Neural cell (in vitro differentiated cells): Measurements from ENCODE around the gene MPC1L. TPM values are rescaled to one million over a fixed set of nuclear protein-coding genes. Genes with fewer than 3 reads are reported as not detected.

ENCODE experiments used
- H2AFZ ChIP-seq: fragments of 200-600, 300-800 bp; sonication (generic), shearing (Covaris generic); 2 replicates; pipeline ENCODE4 v1.6.0; 2014; ENCODE audit warnings: low read depth, mild to moderate bottlenecking, antibody characterized with exemption, low read length, moderate library complexity
- H3F3A ChIP-seq: fragments of 200-600 bp; shearing (Covaris generic); 2 replicates; pipeline ENCODE4 v1.6.1; 2016; ENCODE audit warnings: mild to moderate bottlenecking, moderate library complexity, mixed read lengths, antibody characterized with exemption, low read length; ENCODE audit not compliant: insufficient read depth, poor library complexity, severe bottlenecking
- H3K27ac ChIP-seq: fragments of 200-600, 300-800 bp; sonication (generic), shearing (Covaris generic); 2 replicates; pipeline ENCODE4 v1.5.1; 2014; ENCODE audit warnings: mild to moderate bottlenecking, low read length, moderate library complexity
- H3K27me3 ChIP-seq: fragments of 300-800, 200-600 bp; sonication (generic), shearing (Covaris generic); 2 replicates; pipeline ENCODE4 v1.6.0; 2014; ENCODE audit warnings: mild to moderate bottlenecking, low read depth, low read length, moderate library complexity; ENCODE audit not compliant: insufficient read depth
- H3K36me3 ChIP-seq: fragments of 300-800, 200-600 bp; sonication (generic), shearing (Covaris generic); 2 replicates; pipeline ENCODE4 v1.5.1; 2014; ENCODE audit warnings: mild to moderate bottlenecking, antibody characterized with exemption, low read length, moderate library complexity; ENCODE audit not compliant: insufficient read depth
- H3K4me2 ChIP-seq: fragments of 300-800, 200-600 bp; sonication (generic), shearing (Covaris generic); 2 replicates; pipeline ENCODE4 v1.6.0; 2014; ENCODE audit warnings: mild to moderate bottlenecking, low read length
- H3K4me3 ChIP-seq: fragments of 300-800, 200-600 bp; sonication (generic), shearing (Covaris generic); 2 replicates; pipeline ENCODE4 v1.5.1; 2014; ENCODE audit warnings: mild to moderate bottlenecking, low read length, moderate library complexity
- H3K79me2 ChIP-seq: fragments of 200-600 bp; shearing (Covaris generic); replicated peaks from 2 replicates; pipeline ENCODE4 v1.6.0; 2014; ENCODE audit warnings: mild to moderate bottlenecking, low read length, moderate library complexity; ENCODE audit not compliant: insufficient read depth
- H3K9ac ChIP-seq: fragments of 300-800, 200-600 bp; sonication (generic), shearing (Covaris generic); 2 replicates; pipeline ENCODE4 v1.6.1; 2016; ENCODE audit warnings: mild to moderate bottlenecking, low read length, mixed read lengths
- H3K9me2 ChIP-seq: fragments of 200-600 bp; shearing (Covaris generic); 2 replicates; pipeline ENCODE4 v1.6.1; 2016; ENCODE audit warnings: mild to moderate bottlenecking, low read length, mixed read lengths; ENCODE audit not compliant: insufficient read depth
- H3K9me3 ChIP-seq: fragments of 200-600, 300-800 bp; sonication (generic), shearing (Covaris generic); 2 replicates; pipeline ENCODE4 v1.6.1; 2016; ENCODE audit warnings: mild to moderate bottlenecking, mixed run types, low read length, moderate library complexity, mixed read lengths
- H4K20me1 ChIP-seq: fragments of 200-600 bp; shearing (Covaris generic); 2 replicates; pipeline ENCODE4 v1.6.1; 2016; ENCODE audit warnings: mild to moderate bottlenecking, mixed run types; ENCODE audit not compliant: insufficient read depth
- EP300 ChIP-seq: fragments of 450-650 bp; conservative IDR thresholded peaks from 2 replicates; pipeline ENCODE4 v1.6.1; 2014; ENCODE audit warnings: antibody characterized with exemption, mild to moderate bottlenecking, moderate library complexity; ENCODE audit not compliant: poor library complexity, severe bottlenecking
- EZH2 ChIP-seq: fragments of 200-600, 300-800 bp; shearing (Covaris generic), sonication (generic); IDR thresholded peaks from 2 replicates; pipeline ENCODE4 v1.6.1; 2014; ENCODE audit warnings: antibody characterized with exemption, low read length, borderline replicate concordance, mild to moderate bottlenecking; ENCODE audit not compliant: insufficient read depth, poor library complexity, severe bottlenecking
- MXI1 ChIP-seq: fragments of 450-650 bp; conservative IDR thresholded peaks from 2 replicates; pipeline ENCODE4 v1.6.1; 2014; ENCODE audit warnings: antibody characterized with exemption, mild to moderate bottlenecking; ENCODE audit not compliant: poor library complexity, severe bottlenecking
- POLR2AphosphoS5 ChIP-seq: IDR thresholded peaks from 2 replicates; pipeline ENCODE4 v1.6.1; 2012
- RAD21 ChIP-seq: fragments of 450-650 bp; conservative IDR thresholded peaks from 2 replicates; pipeline ENCODE4 v1.6.1; 2014; ENCODE audit warnings: antibody characterized with exemption, mild to moderate bottlenecking, moderate library complexity
- SMC3 ChIP-seq: fragments of 450-650 bp; conservative IDR thresholded peaks from 2 replicates; pipeline ENCODE4 v1.6.1; 2014; ENCODE audit warnings: antibody characterized with exemption, mild to moderate bottlenecking, moderate library complexity; ENCODE audit not compliant: poor library complexity
- TAF1 ChIP-seq: IDR thresholded peaks from 2 replicates; pipeline ENCODE4 v1.6.1; 2012; ENCODE audit warnings: low read depth
- polyA plus RNA-seq: library from polyadenylated mRNA; depleted of rRNA; stranded (reverse); fragments of >200 nt; gene quantifications from 2 replicates; pipeline ENCODE4 v1.2.3, GENCODE V29; 2014
- TF ChIP-seq, protein P1 (sequence below): IDR thresholded peaks from 2 replicates; pipeline ENCODE4 v1.6.1; 2012; ENCODE audit warnings: borderline replicate concordance
- TF ChIP-seq, protein P2 (sequence below): fragments of 450-650 bp; IDR thresholded peaks from 2 replicates; pipeline ENCODE4 v1.5.1; 2014; ENCODE audit warnings: antibody characterized with exemption, mild to moderate bottlenecking, moderate library complexity; ENCODE audit not compliant: poor library complexity, severe bottlenecking

MPC1L gene
- polyA plus RNA-seq, 1 donor from 2014 or later, result not detected

GRCh38 chrX:40653535-40653934 is 30.3 kb downstream of the MPC1L start:
- Histone ChIP-seq H3F3A (no peaks in the 10 kb centered on the region), H3K4me3 (no peak overlapping the region), H3K4me2 (no peak overlapping the region), H2AFZ (no peak overlapping the region), H3K9me3 (no peaks in the 10 kb centered on the region), H3K36me3 (no peaks in the 10 kb centered on the region), H4K20me1 (no peaks in the 10 kb centered on the region), H3K9ac (no peak overlapping the region), H3K27me3 (no peaks in the 10 kb centered on the region), H3K9me2 (no peaks in the 10 kb centered on the region), H3K79me2 (no peaks in the 10 kb centered on the region), H3K27ac (no peak overlapping the region)
- TF ChIP-seq POLR2AphosphoS5, result no peak
- TF ChIP-seq, protein P1, sequence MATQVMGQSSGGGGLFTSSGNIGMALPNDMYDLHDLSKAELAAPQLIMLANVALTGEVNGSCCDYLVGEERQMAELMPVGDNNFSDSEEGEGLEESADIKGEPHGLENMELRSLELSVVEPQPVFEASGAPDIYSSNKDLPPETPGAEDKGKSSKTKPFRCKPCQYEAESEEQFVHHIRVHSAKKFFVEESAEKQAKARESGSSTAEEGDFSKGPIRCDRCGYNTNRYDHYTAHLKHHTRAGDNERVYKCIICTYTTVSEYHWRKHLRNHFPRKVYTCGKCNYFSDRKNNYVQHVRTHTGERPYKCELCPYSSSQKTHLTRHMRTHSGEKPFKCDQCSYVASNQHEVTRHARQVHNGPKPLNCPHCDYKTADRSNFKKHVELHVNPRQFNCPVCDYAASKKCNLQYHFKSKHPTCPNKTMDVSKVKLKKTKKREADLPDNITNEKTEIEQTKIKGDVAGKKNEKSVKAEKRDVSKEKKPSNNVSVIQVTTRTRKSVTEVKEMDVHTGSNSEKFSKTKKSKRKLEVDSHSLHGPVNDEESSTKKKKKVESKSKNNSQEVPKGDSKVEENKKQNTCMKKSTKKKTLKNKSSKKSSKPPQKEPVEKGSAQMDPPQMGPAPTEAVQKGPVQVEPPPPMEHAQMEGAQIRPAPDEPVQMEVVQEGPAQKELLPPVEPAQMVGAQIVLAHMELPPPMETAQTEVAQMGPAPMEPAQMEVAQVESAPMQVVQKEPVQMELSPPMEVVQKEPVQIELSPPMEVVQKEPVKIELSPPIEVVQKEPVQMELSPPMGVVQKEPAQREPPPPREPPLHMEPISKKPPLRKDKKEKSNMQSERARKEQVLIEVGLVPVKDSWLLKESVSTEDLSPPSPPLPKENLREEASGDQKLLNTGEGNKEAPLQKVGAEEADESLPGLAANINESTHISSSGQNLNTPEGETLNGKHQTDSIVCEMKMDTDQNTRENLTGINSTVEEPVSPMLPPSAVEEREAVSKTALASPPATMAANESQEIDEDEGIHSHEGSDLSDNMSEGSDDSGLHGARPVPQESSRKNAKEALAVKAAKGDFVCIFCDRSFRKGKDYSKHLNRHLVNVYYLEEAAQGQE, result no peak
- no peak for TF ChIP-seq MXI1
- no peak for TF ChIP-seq EZH2

DNA sequence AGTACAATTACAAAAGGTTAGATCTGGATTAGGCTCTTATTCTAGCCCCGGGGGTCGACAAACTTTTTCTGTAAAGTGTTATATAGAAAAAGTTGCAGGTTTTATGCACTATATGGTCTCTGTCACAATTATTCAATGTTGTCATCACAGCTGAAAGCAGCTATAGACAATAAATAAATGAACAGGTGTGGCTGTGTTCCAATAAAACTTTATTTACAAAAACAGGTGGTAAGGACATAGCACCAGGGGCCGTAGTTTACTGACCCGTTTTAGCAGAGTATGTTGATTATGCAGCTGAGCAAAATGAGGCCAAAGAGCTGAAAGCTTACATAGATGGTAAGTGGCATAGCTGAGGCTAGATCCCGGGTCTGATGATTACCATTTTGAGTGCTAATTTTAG is 37.2 kb downstream of the MPC1L start:
- Histone ChIP-seq H3K27ac (no peak overlapping the region), H3F3A (no peaks in the 10 kb centered on the region), H3K4me2 (no peak overlapping the region), H3K9me3 (no peaks in the 10 kb centered on the region), H3K27me3 (no peaks in the 10 kb centered on the region), H3K9me2 (no peaks in the 10 kb centered on the region), H3K9ac (no peak overlapping the region), H3K4me3 (no peak overlapping the region), H3K79me2 (no peaks in the 10 kb centered on the region), H4K20me1 (no peaks in the 10 kb centered on the region), H2AFZ (no peak overlapping the region), H3K36me3 (no peaks in the 10 kb centered on the region)
- TF ChIP-seq, protein P2, sequence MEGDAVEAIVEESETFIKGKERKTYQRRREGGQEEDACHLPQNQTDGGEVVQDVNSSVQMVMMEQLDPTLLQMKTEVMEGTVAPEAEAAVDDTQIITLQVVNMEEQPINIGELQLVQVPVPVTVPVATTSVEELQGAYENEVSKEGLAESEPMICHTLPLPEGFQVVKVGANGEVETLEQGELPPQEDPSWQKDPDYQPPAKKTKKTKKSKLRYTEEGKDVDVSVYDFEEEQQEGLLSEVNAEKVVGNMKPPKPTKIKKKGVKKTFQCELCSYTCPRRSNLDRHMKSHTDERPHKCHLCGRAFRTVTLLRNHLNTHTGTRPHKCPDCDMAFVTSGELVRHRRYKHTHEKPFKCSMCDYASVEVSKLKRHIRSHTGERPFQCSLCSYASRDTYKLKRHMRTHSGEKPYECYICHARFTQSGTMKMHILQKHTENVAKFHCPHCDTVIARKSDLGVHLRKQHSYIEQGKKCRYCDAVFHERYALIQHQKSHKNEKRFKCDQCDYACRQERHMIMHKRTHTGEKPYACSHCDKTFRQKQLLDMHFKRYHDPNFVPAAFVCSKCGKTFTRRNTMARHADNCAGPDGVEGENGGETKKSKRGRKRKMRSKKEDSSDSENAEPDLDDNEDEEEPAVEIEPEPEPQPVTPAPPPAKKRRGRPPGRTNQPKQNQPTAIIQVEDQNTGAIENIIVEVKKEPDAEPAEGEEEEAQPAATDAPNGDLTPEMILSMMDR, result no peak
- no peak for TF ChIP-seq MXI1
- no peak for TF ChIP-seq RAD21
- TF ChIP-seq TAF1, result no peak
- TF ChIP-seq EP300, result no peak
- no peak for TF ChIP-seq POLR2AphosphoS5
- TF ChIP-seq EZH2, result no peak
- TF ChIP-seq SMC3, result no peak
- TF ChIP-seq, protein P1, result no peak
